KBM-7 (cell line): ENCODE results near the gene TOP3B.
"Not testable (repeated sequence)": the region's sequence is repeated elsewhere in the genome, so short reads cannot be mapped to it uniquely, and the experiment has no call there.

Source experiments
- DNase-seq: peaks from one replicate; pipeline ENCODE4 v3.0.0-alpha.2; 2015
- in situ Hi-C: fragments of 300-500 bp; cut with MboI; formaldehyde crosslinking; loops from 2 replicates; pipeline ENCODE4 v1.14.3; 2020; ENCODE audit warnings: low sequenced_read_pairs, low pct_unique_long_range_greater_than_20kb, mixed read lengths

TOP3B gene

DNA sequence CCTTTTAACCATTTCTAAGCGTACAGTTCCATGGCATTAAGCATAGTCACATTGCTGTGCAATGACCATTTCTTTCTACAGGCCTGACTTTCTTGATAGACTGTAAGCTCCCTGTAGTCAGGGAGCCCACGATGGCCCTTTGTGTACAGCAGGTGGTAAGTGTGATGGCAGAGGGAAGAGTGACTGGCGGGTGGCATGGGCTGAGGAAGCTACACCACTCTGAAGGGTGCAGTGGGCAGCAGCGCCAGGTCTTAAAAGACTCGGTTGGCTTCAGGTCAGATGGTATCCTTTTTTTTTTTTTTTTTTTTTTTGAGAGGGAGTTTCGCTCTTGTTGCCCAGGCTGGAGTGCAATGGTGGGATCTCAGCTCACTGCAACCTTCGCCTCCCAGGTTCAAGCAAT is 31.5 kb downstream of the TOP3B start:
- no peak for DNase-seq
- in situ Hi-C loops, result no loop called here

DNA sequence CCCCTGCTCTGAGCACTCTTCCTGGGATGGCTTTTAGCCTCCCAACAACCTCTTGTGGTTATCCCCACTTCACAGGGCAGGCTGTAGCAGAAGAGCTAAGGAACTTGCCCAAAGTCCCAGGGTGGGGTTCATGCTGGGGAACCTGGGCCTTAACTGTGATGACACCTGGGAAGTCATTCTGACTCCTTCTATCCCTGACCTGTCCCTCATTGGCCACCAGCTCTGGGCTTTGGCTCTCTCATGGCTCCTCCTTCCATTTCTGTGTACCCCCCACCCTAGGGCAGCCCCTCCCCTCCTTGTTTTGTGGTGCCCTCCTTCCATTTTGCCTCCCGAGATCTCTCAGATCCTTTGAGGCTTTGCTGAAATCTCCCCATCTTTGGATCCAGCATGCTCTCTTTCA is 32.6 kb downstream of the TOP3B start:
- in situ Hi-C loops, result loop anchor here (25.0 kb wide), 1 partner anchor 213 kb away; the partner anchor contains the start of gene YPEL1
- DNase-seq, result no peak

DNA sequence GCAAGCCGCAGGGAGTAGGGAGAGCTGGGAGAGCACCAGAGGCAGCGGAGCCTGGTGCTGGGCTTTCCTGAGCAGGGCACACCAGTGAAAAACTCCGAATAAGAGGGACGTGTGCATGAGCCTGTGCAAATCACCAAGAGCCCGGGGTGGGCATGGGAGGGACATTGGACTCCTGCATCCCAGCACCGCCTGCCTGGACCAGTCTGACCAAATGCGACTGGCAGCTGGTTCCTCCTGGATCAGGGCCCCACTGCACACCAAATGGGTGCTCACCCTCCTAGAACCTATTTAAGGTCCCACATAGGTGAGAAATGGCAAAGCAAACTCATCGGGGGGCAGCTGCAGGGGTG is 33.0 kb downstream of the TOP3B start:
- in situ Hi-C loops, result loop anchor here (25.0 kb wide), 1 partner anchor 212 kb away; the partner anchor contains the start of gene YPEL1

DNA sequence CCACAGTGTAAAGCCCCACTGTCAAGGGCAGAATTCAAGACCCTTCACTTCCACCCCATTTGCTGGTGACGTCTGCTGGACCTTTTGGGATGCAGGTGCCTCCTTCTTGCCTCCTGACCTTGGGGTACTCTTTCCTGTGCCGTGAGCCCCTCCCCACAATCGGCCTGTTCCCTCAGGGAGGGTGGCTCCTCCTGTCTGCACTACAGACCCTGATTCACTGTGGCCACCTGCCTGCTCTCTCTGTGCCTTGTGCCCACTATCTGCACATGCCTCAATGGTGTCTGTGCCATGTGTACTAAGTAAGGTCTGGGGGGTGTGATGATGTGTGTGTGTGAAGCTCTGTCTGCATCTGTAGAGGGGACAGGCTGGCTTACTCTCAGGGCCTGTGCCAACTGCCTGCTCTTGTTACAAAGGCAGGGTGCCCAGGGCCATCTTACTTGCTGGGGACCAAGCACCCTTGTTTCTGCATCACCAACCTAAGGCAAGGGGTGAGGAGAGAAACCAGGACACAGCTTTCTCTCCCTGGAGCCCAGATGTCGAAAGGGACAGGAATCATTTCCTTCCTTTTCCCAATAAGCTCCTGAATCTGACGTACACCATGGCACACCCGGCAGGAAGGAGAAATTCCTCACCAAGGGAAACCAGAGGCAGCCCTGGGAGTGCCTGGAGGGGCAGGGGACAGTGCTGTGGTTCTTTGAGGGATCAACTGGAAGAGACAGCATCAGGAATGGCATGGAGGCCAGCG is 33.6 kb downstream of the TOP3B start:
- DNase-seq, result no peak
- in situ Hi-C loops, result loop anchor here (25.0 kb wide), 1 partner anchor 212 kb away; the partner anchor contains the start of gene YPEL1

More for the DNA sequence above, 33.0 kb downstream of the TOP3B start:
- no peak for DNase-seq

DNA sequence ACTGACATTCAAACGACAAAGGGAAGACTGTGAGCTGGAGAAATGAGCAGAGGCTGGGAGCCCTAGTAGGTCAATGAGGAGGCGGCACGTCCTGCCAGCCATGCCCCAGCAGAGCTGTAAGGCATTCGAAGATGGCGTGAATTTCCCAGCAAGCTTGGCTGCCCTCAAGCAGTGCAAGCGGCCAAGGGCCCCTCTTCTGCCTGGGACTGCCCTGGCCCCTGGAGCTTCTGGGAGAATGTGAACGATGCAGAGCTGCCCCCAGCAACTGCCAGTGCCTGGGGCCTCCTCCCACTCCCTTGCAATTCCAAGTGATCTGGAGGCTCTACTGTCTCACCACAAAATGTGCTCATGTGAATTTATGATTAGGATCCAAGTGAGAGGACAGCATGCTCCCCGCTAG is 34.2 kb downstream of the TOP3B start:
- in situ Hi-C loops, result loop anchor here (25.0 kb wide), 1 partner anchor 211 kb away; the partner anchor contains the start of gene YPEL1
- no peak for DNase-seq

DNA sequence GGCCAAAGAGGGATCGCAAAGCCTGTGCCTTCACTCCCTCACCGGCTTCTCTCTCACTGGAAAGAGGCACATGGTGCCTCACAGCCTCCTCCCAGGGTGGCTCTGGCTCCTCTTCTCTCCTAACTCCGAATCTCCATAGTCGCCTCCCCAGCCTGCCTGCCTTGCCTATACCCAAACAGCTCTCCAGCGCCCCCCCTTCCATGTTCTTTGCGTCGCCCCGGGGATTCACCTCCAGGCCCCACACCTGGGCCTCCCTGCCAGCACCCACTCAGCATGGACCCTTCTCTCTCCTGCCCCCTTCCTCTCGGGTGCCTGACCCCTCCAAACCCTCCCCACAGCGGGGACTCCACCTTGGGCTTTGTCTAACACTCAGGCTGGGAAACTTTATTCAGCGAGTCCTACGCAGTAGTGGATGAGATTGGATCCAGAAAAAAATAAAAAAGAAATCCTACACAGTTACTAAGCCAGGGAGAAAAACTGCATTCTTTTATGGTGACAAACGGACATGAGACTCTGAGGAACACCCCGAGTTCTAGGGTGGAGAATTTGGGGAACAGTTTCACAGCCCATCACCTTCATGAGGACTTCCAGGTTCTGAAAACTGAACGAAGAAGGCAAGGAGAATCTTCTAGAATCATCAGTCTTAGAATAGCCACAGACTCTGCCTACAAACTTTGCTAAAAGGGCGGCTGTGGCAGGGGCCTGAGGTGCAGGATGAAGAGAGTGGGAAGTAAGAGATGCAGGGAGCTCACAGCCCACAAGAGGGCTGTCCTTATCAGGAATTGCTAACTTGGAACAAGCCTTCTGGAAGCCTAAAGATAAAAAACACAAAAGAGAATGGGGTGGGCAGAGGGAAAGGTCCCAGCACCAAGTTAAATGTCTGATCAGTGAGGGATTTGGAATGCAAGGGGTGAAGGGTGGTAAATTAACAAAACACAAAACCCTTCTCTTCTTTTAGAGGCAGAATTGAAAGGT is 35.3 kb downstream of the TOP3B start:
- in situ Hi-C loops, result loop anchor here (25.0 kb wide), 1 partner anchor 210 kb away; the partner anchor contains the start of gene YPEL1
- DNase-seq, result peak; percentile 60

DNA sequence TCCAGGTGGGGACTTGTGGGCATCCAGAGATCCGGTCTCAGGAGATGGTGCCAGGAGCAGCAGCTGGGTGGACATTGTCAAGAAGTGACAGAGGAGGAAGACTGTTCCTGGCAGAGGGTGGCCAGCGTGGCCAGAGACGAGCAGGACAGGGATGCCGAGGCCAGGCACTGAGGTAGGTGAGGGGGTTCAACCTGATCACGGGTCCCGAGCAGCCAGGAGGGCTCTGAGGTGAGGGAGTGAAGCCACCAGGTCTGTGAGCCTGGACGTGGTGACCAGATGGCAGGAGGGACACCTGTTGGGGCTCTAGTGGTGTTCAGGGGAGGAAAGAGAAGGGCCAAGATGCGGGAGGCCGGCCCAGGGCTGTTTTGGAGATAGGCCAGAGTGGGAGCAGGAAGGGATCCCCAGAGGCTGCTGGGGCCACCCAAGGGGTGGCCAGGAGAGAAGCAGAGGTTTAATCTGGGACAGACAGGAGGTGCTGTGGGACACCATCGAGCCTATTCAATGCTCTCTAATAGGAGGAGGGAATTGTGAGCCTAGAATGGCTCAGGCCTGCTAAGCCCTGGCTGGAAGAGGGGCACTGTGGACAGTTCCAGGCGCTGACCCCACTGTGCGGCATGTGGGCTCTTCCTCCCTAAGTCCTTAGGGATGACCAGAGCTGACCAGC is 36.2 kb downstream of the TOP3B start:
- DNase-seq, result no peak
- in situ Hi-C loops, result loop anchor here (25.0 kb wide), 1 partner anchor 209 kb away; the partner anchor contains the start of gene YPEL1

DNA sequence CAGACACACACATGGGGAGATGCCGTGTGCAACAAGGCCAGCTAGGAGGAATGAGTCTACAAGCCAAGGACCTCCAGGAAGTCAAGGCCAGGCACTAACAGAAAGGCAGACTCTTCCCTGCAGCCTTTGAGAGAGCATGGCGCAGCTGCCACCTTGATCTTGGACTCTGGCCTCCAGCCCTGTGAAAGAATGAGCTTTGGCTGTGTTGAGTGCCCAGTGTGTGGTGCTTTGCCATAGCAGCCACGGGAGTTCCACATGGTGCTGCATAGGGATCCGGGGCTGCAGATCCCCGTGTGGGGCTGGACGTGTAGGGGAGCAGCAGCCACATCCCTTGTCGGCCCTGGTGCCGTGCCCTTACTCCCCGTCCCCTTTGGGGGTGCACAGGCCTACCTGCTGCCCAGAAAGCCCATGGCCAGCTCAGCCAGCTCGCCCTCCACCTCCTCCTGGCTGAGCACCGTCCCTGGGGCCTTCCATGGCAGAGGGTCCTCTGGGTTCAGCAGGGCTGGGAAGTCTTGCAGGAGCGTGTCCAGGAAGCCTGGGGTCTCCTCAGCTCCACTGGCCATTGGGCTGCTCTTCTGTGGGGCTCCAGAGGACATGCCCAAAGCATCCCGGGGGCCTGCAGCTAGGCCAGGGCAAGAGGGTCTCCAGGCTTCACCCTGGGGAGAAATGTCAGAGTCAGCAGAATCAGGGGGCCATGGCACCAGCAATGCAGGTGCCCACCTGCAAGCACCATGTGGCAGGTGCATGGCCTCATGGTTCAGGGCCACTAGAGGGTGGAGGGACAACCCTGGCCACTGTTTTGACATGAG is 36.9 kb downstream of the TOP3B start:
- no peak for DNase-seq
- in situ Hi-C loops, result loop anchor here (25.0 kb wide), 1 partner anchor 208 kb away; the partner anchor contains the start of gene YPEL1

DNA sequence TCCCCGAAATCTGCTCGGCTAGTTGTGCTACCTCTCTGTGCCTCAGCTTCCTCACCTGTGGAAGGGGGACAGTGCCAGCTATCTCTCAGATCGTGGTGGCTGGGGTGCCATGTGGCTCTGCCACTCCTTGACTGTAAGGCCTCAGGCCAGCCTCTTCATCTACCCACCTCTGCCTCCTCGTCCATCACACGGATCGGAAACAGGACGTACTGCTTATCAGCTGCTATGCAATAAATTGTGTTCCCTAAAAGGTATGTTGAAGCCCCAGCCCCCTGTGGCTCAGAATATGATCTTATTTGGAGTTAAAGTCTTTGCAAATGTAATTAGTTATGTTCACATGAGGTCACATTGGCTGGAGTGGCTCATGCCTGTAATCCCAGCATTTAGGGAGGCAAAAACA is 37.7 kb downstream of the TOP3B start:
- DNase-seq, result no peak
- in situ Hi-C loops, result loop anchor here (25.0 kb wide), 1 partner anchor 208 kb away; the partner anchor contains the start of gene YPEL1

DNA sequence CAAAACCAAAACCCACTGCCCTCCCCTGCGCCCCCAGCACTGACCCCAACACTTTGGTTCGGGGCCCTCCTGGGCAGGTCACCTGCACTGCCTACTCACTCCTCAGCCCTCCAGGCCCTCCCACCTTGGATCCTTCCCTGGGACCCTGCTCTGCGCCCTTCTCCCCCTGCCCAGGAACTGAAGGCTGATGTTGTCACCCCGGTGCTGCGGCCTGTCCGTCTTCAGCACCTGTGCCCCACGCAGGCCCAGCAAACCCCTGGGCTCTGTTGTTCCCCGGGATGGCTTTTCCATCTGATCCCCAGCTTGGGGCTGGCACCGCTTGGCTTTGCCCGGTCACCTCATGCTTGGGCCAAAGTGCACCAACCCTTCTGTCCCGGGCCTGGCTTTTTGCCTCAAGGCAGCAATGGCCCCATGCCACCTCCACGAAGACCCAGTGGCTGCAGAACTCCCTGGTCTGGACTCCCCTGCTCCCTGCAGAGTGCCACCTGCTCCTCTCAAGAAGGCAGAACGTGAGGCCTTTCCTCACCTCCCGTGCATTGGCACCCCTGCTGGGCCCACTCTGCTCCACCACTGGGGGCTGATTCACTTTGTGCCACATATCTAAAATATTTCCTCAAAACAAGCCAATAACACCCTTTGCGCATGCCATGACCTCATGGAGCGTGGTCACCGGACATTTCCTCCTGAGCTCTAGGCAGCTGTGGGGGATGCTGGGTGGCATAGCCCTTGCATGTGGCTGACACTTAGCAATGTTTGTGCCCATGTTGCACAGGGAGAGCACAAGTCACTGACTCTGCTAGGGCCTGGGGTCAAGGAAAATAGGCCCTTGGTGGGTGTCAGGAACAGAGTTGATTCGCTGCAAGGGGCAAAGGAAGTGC is 38.8 kb downstream of the TOP3B start:
- DNase-seq, result no peak
- in situ Hi-C loops, result loop anchor here (25.0 kb wide), 1 partner anchor 207 kb away; the partner anchor contains the start of gene YPEL1

DNA sequence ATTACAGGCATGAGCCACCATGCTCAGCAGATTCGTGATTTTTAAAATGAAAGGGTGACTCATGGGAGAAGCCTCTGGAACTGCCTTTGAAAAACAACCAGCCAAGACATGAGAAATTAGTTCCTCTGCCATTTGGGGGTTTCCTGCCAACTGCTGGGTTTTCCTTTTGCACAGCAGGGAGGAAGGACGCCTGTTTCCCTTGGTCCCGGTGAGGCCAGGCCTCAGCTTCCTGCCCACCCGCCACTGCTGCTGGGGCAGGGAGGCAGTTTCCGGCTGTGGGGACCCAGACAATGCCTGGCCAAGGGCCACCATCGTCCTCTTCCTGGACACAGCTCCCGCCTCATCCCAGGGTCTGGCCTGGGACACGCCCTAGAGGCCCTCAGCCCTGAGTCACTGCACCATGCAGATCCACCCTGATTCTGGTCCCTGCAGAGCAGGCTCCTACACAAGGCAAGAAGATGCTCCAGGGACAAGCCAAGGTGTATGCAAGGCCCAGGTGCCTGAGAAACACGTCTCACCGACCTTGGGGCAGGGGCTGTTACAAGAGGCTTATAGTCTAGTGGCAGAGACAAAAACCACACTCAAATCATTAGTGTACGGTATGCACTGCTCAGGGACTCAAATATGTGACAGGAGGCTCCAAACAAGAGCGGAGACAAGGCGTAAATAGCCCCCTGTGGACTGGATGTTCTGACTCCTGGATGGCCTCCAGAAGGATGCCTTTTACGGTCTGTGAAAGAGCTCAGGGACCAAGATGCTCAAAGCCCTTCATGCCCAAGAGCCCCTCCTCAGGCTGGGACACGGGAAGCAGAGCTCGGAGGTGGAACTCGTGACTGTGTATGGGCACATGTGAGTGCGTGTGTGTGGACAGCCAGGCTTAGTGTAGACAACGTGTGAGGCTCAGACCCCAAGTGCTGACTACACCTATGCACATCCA is 39.9 kb downstream of the TOP3B start:
- in situ Hi-C loops, result loop anchor here (25.0 kb wide), 1 partner anchor 205 kb away; the partner anchor contains the start of gene YPEL1
- DNase-seq, result peak; percentile 90

DNA sequence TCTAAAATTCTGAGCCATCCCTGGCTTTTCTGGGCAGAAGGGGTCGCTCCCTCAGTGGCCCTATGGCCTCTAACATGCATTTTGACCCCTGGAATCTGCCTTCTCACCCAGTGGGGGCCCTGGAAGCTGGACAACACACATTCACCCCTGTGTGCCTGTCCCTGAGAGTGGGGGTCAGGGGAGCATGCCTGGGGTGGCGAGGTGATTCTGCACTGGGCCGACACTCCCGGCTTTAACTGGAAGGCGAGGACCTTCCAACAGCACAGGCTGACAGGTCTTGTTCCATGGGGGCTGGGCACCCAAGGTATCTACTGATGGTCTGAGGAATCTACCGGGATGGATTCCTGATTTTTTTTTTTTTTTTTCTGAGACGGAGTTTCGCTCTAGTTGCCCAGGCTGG is 40.7 kb downstream of the TOP3B start:
- in situ Hi-C loops, result loop anchor here (25.0 kb wide), 1 partner anchor 205 kb away; the partner anchor contains the start of gene YPEL1
- no peak for DNase-seq

DNA sequence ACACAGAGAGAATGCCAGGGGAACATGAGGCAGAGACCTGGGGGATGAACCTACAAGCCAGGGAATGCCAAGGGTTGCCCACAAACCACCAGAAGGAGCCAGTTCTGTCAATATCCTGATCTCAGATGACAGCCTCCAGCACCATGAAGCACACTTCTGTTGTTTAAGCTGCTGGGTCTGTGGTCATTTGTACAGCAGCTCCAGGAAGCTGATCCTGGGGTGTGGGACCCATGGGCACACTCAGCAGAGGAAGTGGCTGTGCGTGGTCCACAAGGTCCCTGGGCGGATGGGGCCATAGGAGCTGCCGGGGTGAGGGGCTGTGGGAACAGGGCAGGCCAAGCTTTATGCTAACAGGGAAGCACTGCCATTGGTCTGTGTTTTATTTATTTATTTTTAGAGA is 42.1 kb downstream of the TOP3B start:
- in situ Hi-C loops, result loop anchor here (25.0 kb wide), 1 partner anchor 203 kb away; the partner anchor contains the start of gene YPEL1
- peak; percentile 56 for DNase-seq

DNA sequence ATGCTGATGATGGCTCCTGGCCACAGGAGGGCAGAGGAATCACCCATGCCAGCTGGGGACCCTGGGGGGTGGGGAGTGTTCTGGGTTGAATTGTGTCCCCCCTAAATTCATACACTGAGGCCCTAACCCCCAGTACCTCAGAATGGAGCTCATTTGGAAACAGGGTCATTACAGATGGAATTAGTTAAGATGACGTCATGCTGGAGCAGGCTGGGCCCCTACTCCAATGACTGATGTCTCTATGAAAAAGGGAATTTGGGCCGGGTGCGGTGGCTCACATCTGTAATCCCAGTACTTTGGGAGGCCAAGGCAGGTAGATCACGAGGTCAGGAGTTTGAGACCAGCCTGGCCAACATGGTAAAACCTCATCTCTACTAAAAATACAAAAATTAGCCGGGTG is 42.7 kb downstream of the TOP3B start:
- in situ Hi-C loops, result loop anchor here (25.0 kb wide), 1 partner anchor 203 kb away; the partner anchor contains the start of gene YPEL1
- DNase-seq, result not testable (repeated sequence)

DNA sequence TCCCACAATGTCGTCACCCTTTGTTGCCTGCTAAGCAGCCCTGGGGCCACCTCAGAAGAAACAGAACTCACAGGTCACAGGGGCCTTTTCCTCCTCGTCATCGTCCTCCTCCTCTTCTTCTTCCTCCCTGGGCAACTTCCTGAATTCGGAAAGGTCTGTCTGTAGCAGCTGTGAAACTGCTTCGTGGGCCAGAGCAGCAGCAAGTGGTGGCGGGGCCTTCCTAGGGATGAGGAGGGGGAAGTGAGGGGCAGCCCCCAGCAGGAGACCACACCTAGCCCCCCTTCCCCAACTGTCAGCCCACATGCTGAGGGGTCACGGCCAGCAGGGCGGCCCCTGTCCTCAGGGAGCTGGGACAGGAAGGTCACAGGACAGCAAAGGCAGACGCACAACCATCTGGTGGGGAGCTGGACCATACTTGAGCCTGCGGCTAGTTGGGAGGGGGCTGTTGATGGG is 43.1 kb downstream of the TOP3B start:
- peak; percentile 63 for DNase-seq
- in situ Hi-C loops, result loop anchor here (25.0 kb wide), 1 partner anchor 202 kb away; the partner anchor contains the start of gene YPEL1

DNA sequence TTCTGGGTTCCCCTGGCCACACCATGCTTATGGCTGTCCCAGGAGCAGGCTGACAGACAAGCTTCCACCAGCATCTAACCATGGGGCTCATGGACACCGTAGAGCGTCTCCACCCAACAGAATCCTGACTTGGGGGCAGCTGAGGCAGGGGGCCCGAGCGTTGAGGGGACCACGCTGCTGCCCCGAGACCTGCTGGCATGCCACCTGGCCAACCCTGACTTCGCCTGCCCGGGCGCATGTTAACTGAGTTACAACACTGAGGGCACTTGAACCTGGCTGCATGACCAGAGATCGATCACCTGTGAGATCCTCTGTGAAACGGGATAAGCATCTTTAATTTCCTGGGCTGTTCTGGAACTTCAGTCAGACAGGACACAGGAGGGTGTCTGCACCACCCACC is 43.7 kb downstream of the TOP3B start:
- DNase-seq, result no peak
- in situ Hi-C loops, result loop anchor here (25.0 kb wide), 1 partner anchor 202 kb away; the partner anchor contains the start of gene YPEL1
